Bronchial epithelial cell (primary cell): ENCODE data around the gene FAM240B. TPM values are rescaled to one million over a fixed set of nuclear protein-coding genes. Genes with fewer than 3 reads are reported as not detected.
A peak's percentile ranks its signal among the peaks of the same experiment; 100 is the strongest.

Source experiments
- DNase-seq: peaks from one replicate; pipeline ENCODE4 v3.0.0-alpha.2; 2010; ENCODE audit warnings: low read depth
- FAIRE-seq: peaks from 2 replicates; lab custom pipeline; 2011; peaks lifted over from hg19 to GRCh38; lab: Jason Lieb, UNC
- H3K27me3 ChIP-seq: 2 replicates; pipeline ENCODE4 v1.5.1; 2011; ENCODE audit warnings: low read length; ENCODE audit not compliant: control insufficient read depth, insufficient read depth
- H3K36me3 ChIP-seq: 2 replicates; pipeline ENCODE4 v1.5.1; 2011; ENCODE audit warnings: low read length; ENCODE audit not compliant: control insufficient read depth, insufficient read depth
- H3K4me3 ChIP-seq: 2 replicates; pipeline ENCODE4 v1.5.1; 2011; ENCODE audit warnings: mild to moderate bottlenecking, low read depth, low read length, control low read depth
- total RNA-seq: library from RNA; depleted of rRNA; stranded (reverse); fragments of >200 nt; gene quantifications from 2 replicates; pipeline ENCODE4 v1.2.1, GENCODE V29; 2014
- TF ChIP-seq, protein P1 (sequence below): IDR thresholded peaks from 2 replicates; pipeline ENCODE4 v1.5.1; 2011; ENCODE audit warnings: mild to moderate bottlenecking, moderate library complexity, low read length, control low read depth, inconsistent platforms; ENCODE audit not compliant: insufficient read depth, severe bottlenecking

Gene FAM240B
- total RNA-seq, 1 donor from 2014 or later = not detected

DNA sequence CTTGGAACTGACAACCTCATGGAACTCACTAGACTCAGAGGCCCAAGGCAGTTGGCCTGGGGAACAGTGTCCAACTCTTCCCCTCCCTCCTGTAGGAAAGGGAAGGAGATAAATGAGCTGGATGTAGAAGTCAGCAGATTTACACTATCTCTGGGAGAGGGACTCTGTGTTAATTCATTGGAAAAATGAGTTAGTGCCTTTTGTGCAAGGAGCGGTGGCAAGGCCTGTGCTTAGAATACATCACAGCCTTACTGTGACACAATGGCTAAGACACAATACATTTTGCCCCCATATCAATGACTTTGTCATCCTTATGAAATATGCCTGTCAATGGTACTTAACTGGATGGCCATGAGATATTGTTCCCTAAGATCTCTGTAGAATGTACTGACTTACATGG is 28.0 kb upstream of the FAM240B start:
- TF ChIP-seq, protein P1, sequence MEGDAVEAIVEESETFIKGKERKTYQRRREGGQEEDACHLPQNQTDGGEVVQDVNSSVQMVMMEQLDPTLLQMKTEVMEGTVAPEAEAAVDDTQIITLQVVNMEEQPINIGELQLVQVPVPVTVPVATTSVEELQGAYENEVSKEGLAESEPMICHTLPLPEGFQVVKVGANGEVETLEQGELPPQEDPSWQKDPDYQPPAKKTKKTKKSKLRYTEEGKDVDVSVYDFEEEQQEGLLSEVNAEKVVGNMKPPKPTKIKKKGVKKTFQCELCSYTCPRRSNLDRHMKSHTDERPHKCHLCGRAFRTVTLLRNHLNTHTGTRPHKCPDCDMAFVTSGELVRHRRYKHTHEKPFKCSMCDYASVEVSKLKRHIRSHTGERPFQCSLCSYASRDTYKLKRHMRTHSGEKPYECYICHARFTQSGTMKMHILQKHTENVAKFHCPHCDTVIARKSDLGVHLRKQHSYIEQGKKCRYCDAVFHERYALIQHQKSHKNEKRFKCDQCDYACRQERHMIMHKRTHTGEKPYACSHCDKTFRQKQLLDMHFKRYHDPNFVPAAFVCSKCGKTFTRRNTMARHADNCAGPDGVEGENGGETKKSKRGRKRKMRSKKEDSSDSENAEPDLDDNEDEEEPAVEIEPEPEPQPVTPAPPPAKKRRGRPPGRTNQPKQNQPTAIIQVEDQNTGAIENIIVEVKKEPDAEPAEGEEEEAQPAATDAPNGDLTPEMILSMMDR = no peak
- no peaks in the 10 kb centered on the region for H3K27me3 ChIP-seq
- H3K36me3 ChIP-seq = no peaks in the 10 kb centered on the region
- no peak overlapping the region for H3K4me3 ChIP-seq
- DNase-seq (no peak), FAIRE-seq (peak; percentile 43)

- H3K36me3 ChIP-seq = no peaks in the 10 kb centered on the region
- FAIRE-seq = no peak
- no peaks in the 10 kb centered on the region for H3K27me3 ChIP-seq
- TF ChIP-seq, protein P1 = no peak
- DNase-seq = no peak
- H3K4me3 ChIP-seq = no peak overlapping the region
These were observed 27.1 kb upstream of the FAM240B start for GRCh38 chr9:38747067-38747466.

DNA sequence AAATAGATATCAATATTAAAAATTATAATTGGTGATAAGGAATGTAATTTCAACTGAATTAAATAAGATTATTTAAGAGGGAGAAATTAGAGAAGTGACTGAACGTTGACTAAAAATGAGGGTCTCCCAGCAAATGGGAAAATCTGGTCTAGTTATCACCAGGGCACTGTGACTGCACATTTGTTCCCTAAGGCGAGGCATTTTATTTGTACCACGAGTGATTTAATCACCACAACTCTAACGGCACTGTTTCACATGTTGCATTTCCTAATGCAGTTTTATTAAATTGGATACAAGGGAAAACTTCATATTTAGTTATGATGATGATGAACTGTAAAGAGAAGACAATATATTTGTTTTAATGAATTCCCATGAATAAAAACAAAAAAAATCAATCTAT is 26.4 kb upstream of the FAM240B start:
- H3K4me3 ChIP-seq = no peak overlapping the region
- no peaks in the 10 kb centered on the region for H3K36me3 ChIP-seq
- H3K27me3 ChIP-seq = no peaks in the 10 kb centered on the region
- DNase-seq (no peak), FAIRE-seq (no peak)
- TF ChIP-seq, protein P1 = no peak

GRCh38 chr9:38744484-38744883 is 24.6 kb upstream of the FAM240B start:
- DNase-seq = no peak
- Histone ChIP-seq H3K36me3 (no peaks in the 10 kb centered on the region), H3K27me3 (no peaks in the 10 kb centered on the region), H3K4me3 (no peak overlapping the region)
- TF ChIP-seq, protein P1 = no peak
- FAIRE-seq = no peak

DNA sequence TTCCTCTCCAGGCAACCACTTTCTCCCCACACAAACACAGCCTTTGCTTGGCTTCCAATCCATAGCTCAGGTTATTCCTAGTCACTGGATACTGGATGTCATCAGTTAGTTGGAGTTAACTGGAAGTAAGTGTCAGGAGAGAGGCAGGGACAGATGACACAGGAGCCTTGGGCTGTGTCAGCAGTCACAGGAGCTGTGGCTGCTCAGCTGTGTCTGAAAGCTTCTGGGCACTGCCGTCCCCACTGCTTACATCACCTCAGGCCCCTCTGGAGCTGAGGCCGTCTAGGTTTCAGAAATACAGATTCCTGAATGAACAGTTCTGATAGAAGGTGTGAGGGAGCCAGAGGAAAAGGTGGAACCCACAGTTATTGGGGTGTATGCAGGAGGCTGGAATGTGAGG is 17.3 kb upstream of the FAM240B start:
- Histone ChIP-seq H3K36me3 (no peaks in the 10 kb centered on the region), H3K4me3 (no peak overlapping the region), H3K27me3 (no peaks in the 10 kb centered on the region)
- FAIRE-seq = no peak
- DNase-seq = no peak
- TF ChIP-seq, protein P1 = no peak

DNA sequence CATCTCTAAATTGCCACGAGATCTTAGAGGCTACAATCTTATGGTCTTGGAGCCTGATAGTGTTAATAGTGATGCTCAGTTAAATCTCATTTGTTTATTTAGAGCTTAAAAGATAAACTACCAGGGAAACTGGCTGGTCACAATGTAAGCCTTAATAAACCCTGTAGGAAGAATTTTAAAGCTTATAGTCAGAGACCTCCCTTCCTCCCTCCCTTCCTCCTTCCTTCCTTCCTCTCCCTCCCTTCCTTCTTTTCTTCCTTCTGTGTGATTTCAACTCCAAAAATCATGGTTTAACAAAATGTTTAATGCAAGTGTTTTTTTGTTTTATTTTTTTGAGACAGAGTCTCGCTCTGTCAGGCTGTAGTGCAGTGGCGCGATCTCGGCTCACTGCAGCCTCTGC is 14.9 kb upstream of the FAM240B start:
- Histone ChIP-seq H3K36me3 (no peaks in the 10 kb centered on the region), H3K27me3 (no peaks in the 10 kb centered on the region), H3K4me3 (no peak overlapping the region)
- no peak for DNase-seq
- TF ChIP-seq, protein P1 = no peak
- peak; percentile 83 for FAIRE-seq
